CMK (cell line): Measurements from ENCODE around the gene MYO10.
"Not testable (repeated sequence)": the region's sequence is repeated elsewhere in the genome, so short reads cannot be mapped to it uniquely, and the experiment has no call there.

ENCODE experiments used
- DNase-seq: peaks from one replicate; pipeline ENCODE4 v3.0.0-alpha.2; 2010; ENCODE audit warnings: low read depth

Gene MYO10

DNA sequence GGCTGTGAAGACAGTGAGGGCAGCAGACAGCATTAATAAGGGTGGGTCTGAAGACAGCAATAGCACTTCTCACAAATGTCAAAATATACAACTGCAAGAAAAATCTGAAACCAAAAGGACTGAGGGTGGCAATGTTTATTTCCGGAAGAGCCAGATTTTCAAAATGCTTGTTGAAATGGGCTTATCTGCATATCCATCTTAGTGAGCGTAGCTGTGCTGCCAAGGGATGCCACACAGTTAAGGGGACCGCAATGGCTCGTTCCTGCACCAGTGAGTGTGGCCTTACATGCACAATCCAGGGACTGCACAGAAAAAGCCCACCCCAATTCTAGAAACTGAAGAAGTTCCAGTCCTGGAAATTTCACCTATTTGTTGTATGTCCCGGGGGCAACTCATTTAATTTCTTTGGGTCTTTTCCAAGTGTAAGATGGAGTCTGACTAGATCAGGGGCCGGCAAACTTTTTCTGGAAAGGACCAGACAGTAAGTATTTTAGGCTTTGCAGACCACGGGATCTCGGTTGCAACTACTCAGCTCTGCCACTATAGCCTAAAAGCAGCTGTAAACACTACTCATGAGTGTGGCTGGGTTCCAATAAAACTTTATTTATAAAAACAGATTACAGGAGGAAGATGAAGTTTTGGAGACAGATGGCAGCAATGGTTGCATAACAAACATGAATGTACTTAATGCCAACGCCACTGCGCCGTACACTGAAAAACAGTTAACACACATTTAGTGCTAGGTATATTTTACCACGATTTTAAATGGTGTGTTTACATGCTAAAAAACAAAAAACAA is 154.1 kb downstream of the MYO10 start:
- DNase-seq: no peak

GRCh38 chr5:16780325-16780724 is 155.8 kb downstream of the MYO10 start:
- DNase-seq: no peak

- DNase-seq: no peak
Observed at GRCh38 chr5:16777432-16777831, 158.7 kb downstream of the MYO10 start.

DNA sequence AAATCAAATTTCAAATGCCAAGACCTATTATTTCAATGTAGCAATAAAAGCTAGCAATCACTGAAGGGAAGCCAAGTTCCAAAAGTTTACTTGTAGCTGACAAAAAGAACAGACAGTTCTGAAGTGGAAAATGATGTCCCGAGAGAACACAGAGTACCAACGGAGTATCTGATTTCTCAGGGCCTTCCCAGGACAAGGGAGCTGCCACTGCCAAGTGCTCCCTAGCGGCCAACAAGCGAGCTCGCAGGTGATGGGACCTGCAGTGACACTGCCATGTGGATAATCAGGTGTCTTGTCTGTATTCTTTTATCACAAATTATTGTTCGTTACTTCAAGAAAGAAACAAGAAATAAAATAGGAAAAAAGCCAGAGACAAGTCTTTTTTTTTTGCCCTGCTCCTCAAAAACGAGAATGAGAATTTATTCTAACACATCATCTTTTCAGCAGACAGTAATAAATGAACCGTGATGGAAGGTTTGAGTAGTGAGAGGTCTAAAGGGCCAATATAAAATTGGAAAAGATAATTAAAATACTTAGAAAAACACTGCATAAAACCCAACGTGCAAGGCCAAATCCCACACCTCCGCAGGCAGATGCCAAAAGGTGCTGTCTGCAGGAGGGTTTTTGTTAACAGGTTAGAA is 159.4 kb downstream of the MYO10 start:
- DNase-seq: no peak

- no peak for DNase-seq
Observed at GRCh38 chr5:16774806-16775205, 161.3 kb downstream of the MYO10 start.

DNA sequence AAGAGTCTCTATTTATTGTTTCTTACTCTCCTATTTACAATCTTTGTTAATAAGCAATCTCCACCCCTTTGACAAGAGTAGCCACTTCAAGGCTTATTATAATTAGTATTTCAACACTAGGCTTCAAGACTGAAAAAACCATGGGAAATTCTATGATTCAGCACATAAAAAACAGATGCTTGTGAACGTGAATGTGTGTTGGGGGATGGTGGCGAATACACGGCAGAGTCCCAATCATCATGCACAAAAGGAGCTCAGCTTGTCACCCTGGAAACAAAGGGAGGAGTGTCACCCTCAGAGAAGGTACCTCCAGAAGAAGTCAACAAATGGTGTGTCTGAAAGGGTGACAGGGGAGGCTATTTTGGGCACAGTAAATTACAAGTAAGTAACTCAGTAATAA is 162.1 kb downstream of the MYO10 start:
- no peak for DNase-seq

GRCh38 chr5:16772556-16772955 is 163.5 kb downstream of the MYO10 start:
- no peak for DNase-seq

GRCh38 chr5:16768184-16768583 is 167.9 kb downstream of the MYO10 start:
- DNase-seq: no peak

- DNase-seq: no peak
Observed at GRCh38 chr5:16763211-16763610, 172.9 kb downstream of the MYO10 start.

- DNase-seq: no peak
Observed at GRCh38 chr5:16759147-16759773, 176.8 kb downstream of the MYO10 start.

- DNase-seq: no peak
Observed at GRCh38 chr5:16757989-16758501, 178.0 kb downstream of the MYO10 start.

DNA sequence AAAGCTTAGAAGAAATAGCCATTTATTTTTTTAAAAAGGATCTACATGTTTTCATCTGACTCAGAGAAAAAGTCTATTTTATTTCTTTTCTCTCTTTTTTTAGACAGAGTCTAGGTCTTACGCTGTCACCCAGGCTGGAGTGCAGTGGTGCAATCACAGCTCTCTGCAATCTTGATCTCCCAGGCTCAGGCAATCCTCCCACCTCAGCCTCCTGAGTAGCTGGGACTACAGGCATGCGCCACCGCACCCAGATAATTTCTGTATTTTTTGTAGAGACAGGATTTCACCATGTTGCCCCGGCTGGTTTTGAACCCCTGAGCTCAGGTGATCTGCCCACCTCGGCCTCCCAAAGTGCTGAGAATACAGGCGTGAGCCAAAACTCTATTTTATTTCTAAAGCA is 178.5 kb downstream of the MYO10 start:
- not testable (repeated sequence) for DNase-seq

GRCh38 chr5:16757146-16757545 is 178.9 kb downstream of the MYO10 start:
- DNase-seq: no peak

- DNase-seq: no peak
Observed at GRCh38 chr5:16756692-16757091, 179.4 kb downstream of the MYO10 start.

DNA sequence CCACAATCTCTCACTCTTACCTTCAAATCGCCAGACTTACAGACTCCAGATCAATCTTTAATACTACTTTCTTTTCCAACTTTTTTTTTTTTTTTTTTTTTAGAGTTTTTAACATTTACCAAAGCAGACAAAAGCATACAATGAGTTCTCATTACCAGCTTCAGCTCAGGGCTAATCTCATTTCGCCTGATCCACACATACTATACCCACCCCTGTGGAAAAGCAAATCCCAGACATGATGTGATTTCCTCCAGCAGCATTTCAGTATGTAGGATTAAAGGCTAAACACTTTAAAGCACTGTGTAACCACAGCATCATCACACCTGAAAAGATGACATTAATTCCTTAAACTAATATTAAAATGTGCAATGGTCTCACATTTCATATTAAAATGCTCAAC is 180.4 kb downstream of the MYO10 start:
- DNase-seq: no peak

- DNase-seq: no peak
Observed at GRCh38 chr5:16754601-16755000, 181.5 kb downstream of the MYO10 start.

GRCh38 chr5:16754086-16754485 is 182.0 kb downstream of the MYO10 start:
- DNase-seq: no peak

DNA sequence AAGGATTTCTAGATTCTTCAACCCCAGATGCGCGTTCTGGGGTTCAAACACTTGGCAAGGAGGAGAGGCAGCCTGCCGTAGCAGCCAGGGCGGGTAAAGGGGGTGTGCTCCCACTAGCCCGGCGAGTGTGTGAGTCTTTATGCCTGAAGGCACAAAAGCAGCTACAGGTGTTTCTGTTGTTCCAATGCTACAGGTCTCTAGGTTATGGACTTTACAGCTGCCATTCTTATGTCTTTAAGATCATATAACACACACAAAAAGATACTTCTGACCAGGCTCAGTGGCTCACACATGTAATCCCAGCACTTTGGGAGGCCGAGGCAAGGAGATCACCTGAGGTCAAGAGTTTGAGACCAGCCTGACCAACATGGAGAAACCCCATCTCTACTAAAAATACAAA is 185.6 kb downstream of the MYO10 start:
- DNase-seq: no peak

DNA sequence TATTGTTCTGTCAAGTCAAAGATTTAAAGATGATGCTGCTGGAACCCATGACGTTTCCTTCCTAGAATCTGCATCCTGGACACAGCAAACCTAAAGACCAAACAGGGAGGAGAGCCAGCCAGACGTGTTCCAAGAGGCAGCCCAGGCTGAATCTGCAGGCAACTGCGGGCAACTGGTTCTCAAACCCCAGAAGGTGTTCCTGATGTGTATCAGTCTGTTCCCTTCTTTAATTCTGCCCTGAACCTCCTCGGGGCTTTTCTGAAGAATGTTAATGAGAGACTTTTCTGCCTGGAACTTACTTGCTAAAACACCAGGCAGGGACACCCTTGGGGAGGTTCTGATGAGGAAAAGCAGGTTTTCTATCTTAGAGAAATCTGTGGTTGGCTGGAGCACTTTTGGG is 186.5 kb downstream of the MYO10 start:
- no peak for DNase-seq

GRCh38 chr5:16744164-16744880 is 191.8 kb downstream of the MYO10 start:
- no peak for DNase-seq

GRCh38 chr5:16742938-16743337 is 193.2 kb downstream of the MYO10 start:
- DNase-seq: no peak

GRCh38 chr5:16740811-16741392 is 195.2 kb downstream of the MYO10 start:
- DNase-seq: no peak
